GM20000 (cell line): ENCODE results near the gene RIMBP2.

ENCODE experiments used
- DNase-seq: peaks from one replicate; pipeline ENCODE4 v3.0.0; 2012; ENCODE audit warnings: low spot score
- CTCF ChIP-seq: IDR thresholded peaks from 2 replicates; pipeline ENCODE4 v1.5.1; 2012; ENCODE audit warnings: mild to moderate bottlenecking, control low read depth; ENCODE audit errors: extremely low read depth, missing control alignments

The RIMBP2 gene

GRCh38 chr12:130614530-130614905 is 101.6 kb downstream of the RIMBP2 start:
- no peak for TF ChIP-seq CTCF
- DNase-seq = no peak

GRCh38 chr12:130613831-130614529 is 102.1 kb downstream of the RIMBP2 start:
- TF ChIP-seq CTCF = no peak
- DNase-seq = no peak

- no peak for DNase-seq
- TF ChIP-seq CTCF = no peak
Observed at GRCh38 chr12:130613131-130613530, 103.0 kb downstream of the RIMBP2 start.

- no peak for TF ChIP-seq CTCF
- DNase-seq = no peak
Observed at GRCh38 chr12:130611026-130611905, 104.8 kb downstream of the RIMBP2 start.

GRCh38 chr12:130609966-130610365 is 106.1 kb downstream of the RIMBP2 start:
- no peak for TF ChIP-seq CTCF
- DNase-seq = no peak

- DNase-seq = no peak
- TF ChIP-seq CTCF = no peak
Observed at GRCh38 chr12:130608831-130609230, 107.3 kb downstream of the RIMBP2 start.

- DNase-seq = no peak
Observed at GRCh38 chr12:130608132-130608531, 108.0 kb downstream of the RIMBP2 start.

More at GRCh38 chr12:130608132-130608531, 108.0 kb downstream of the RIMBP2 start:
- TF ChIP-seq CTCF = no peak
